H9 (cell line): ENCODE results near the gene NMRK1. TPM values are rescaled to one million over a fixed set of nuclear protein-coding genes. Genes with fewer than 3 reads are reported as not detected.

Experiments used
- DNase-seq: peaks from one replicate; pipeline ENCODE4 v3.0.0-alpha.2; 2017
- H2AFZ ChIP-seq: one replicate; pipeline ENCODE4 v1.6.1; 2013; ENCODE audit warnings: mild to moderate bottlenecking, low read length, control low read depth, moderate library complexity
- H2AK5ac ChIP-seq: 2 replicates; pipeline ENCODE4 v1.6.1; 2013; ENCODE audit warnings: low read length, control low read depth, mixed read lengths; ENCODE audit not compliant: insufficient read length
- H2BK120ac ChIP-seq: one replicate; pipeline ENCODE4 v1.6.1; 2013; ENCODE audit warnings: low read depth, mild to moderate bottlenecking, low read length, control low read depth, inconsistent platforms; ENCODE audit not compliant: poor library complexity, severe bottlenecking
- H2BK12ac ChIP-seq: 2 replicates; pipeline ENCODE4 v1.6.1; 2013; ENCODE audit warnings: low read length, control low read depth, mixed read lengths, low read depth; ENCODE audit not compliant: insufficient read length
- H2BK15ac ChIP-seq: 2 replicates; pipeline ENCODE4 v1.6.1; 2013; ENCODE audit warnings: low read depth, low read length, control low read depth
- H2BK20ac ChIP-seq: one replicate; pipeline ENCODE4 v1.6.1; 2013; ENCODE audit warnings: low read depth, mild to moderate bottlenecking, low read length, control low read depth, inconsistent platforms; ENCODE audit not compliant: poor library complexity, severe bottlenecking
- H2BK5ac ChIP-seq: 2 replicates; pipeline ENCODE4 v1.6.1; 2013; ENCODE audit warnings: low read length, control low read depth, mixed read lengths; ENCODE audit not compliant: insufficient read length
- H3K14ac ChIP-seq: 2 replicates; pipeline ENCODE4 v1.6.1; 2013; ENCODE audit warnings: low read length, control low read depth; ENCODE audit not compliant: insufficient read depth
- H3K18ac ChIP-seq: 2 replicates; pipeline ENCODE4 v1.6.1; 2013; ENCODE audit warnings: low read depth, mild to moderate bottlenecking, mixed read lengths, low read length, control low read depth; ENCODE audit not compliant: insufficient read length
- H3K23ac ChIP-seq: 2 replicates; pipeline ENCODE4 v1.6.1; 2013; ENCODE audit warnings: low read length, control low read depth, mixed read lengths, low read depth; ENCODE audit not compliant: insufficient read length
- H3K23me2 ChIP-seq: 2 replicates; pipeline ENCODE4 v1.6.1; 2013; ENCODE audit warnings: low read depth, mild to moderate bottlenecking, mixed read lengths, low read length, control low read depth; ENCODE audit not compliant: insufficient read length, poor library complexity, severe bottlenecking
- H3K27ac ChIP-seq: 2 replicates; pipeline ENCODE4 v1.5.1; 2013; ENCODE audit warnings: low read length, control low read depth, mixed read lengths, low read depth; ENCODE audit not compliant: insufficient read length
- H3K27me3 ChIP-seq: 2 replicates; pipeline ENCODE4 v1.6.1; 2013; ENCODE audit warnings: low read length, control low read depth, inconsistent platforms; ENCODE audit not compliant: insufficient read depth
- H3K4ac ChIP-seq: 2 replicates; pipeline ENCODE4 v1.6.1; 2013; ENCODE audit warnings: low read depth, mild to moderate bottlenecking, control low read depth, inconsistent platforms, low read length, moderate library complexity
- H3K4me1 ChIP-seq: 2 replicates; pipeline ENCODE4 v1.6.1; 2013; ENCODE audit warnings: low read length, control low read depth, inconsistent platforms; ENCODE audit not compliant: insufficient read depth
- H3K4me2 ChIP-seq: 2 replicates; pipeline ENCODE4 v1.6.1; 2013; ENCODE audit warnings: low read length, control low read depth, mixed read lengths; ENCODE audit not compliant: insufficient read length, insufficient read depth
- H3K56ac ChIP-seq: 2 replicates; pipeline ENCODE4 v1.6.1; 2013; ENCODE audit warnings: low read depth, mild to moderate bottlenecking, mixed read lengths, low read length, control low read depth; ENCODE audit not compliant: insufficient read length
- H3K79me1 ChIP-seq: 2 replicates; pipeline ENCODE4 v1.6.1; 2013; ENCODE audit warnings: low read depth, mild to moderate bottlenecking, moderate library complexity, low read length, control low read depth, inconsistent platforms; ENCODE audit not compliant: insufficient read depth, poor library complexity, severe bottlenecking
- H3K79me2 ChIP-seq: 2 replicates; pipeline ENCODE4 v1.6.1; 2013; ENCODE audit warnings: low read length, control low read depth, inconsistent platforms; ENCODE audit not compliant: insufficient read depth
- H3K9ac ChIP-seq: 2 replicates; pipeline ENCODE4 v1.6.1; 2013; ENCODE audit warnings: low read length, control low read depth, mixed read lengths; ENCODE audit not compliant: insufficient read length; ENCODE audit errors: extremely low read depth
- H3K9me3 ChIP-seq: one replicate; pipeline ENCODE4 v1.6.1; 2013; ENCODE audit warnings: low read depth, low read length, inconsistent platforms; ENCODE audit not compliant: control insufficient read depth
- H3T11ph ChIP-seq: one replicate; pipeline ENCODE4 v1.6.1; 2013; ENCODE audit warnings: mild to moderate bottlenecking, low read length, control low read depth, inconsistent platforms
- H4K20me1 ChIP-seq: one replicate; pipeline ENCODE4 v1.6.1; 2013; ENCODE audit not compliant: control insufficient read depth, insufficient read length, insufficient read depth
- H4K5ac ChIP-seq: 2 replicates; pipeline ENCODE4 v1.6.1; 2013; ENCODE audit warnings: low read depth, mild to moderate bottlenecking, mixed read lengths, low read length, control low read depth; ENCODE audit not compliant: insufficient read length
- H4K8ac ChIP-seq: replicated peaks from 2 replicates; pipeline ENCODE4 v1.6.1; 2013; ENCODE audit warnings: low read length, control low read depth, mixed read lengths, low read depth; ENCODE audit not compliant: insufficient read length
- H4K91ac ChIP-seq: 2 replicates; pipeline ENCODE4 v1.6.1; 2013; ENCODE audit warnings: low read depth, mild to moderate bottlenecking, moderate library complexity, mixed read lengths, low read length, control low read depth; ENCODE audit not compliant: insufficient read length
- H3K27ac Mint-ChIP-seq, 3 experiments: 2 replicates in 2 of 3; 3 replicates in 1 of 3; pipeline ENCODE4 v1.8.0; 2020 to 2021; ENCODE audit warnings: mixed read lengths in 3 of 3, mild to moderate bottlenecking in 1 of 3, moderate library complexity in 1 of 3
- H3K27me3 Mint-ChIP-seq: 2 replicates; pipeline ENCODE4 v1.8.0; 2021; ENCODE audit warnings: low read depth, mild to moderate bottlenecking, moderate library complexity, mixed read lengths
- H3K36me3 Mint-ChIP-seq, 3 experiments: 2 replicates in 2 of 3; 3 replicates in 1 of 3; pipeline ENCODE4 v1.8.0; 2020 to 2021; ENCODE audit warnings: low read depth in 3 of 3, mixed read lengths in 3 of 3; ENCODE audit not compliant: insufficient read depth in 1 of 3
- H3K4me1 Mint-ChIP-seq, 2 experiments: 2 replicates each; pipeline ENCODE4 v1.8.0; 2020; ENCODE audit warnings: mixed read lengths in 2 of 2
- H3K4me3 Mint-ChIP-seq, 2 experiments: 2 replicates in 1 of 2; 3 replicates in 1 of 2; pipeline ENCODE4 v1.8.0; 2020 to 2021; ENCODE audit warnings: mild to moderate bottlenecking in 2 of 2, mixed read lengths in 2 of 2, moderate library complexity in 1 of 2
- H3K9me3 Mint-ChIP-seq, 2 experiments: 2 replicates in 1 of 2; 3 replicates in 1 of 2; pipeline ENCODE4 v1.8.0; 2020; ENCODE audit warnings: mild to moderate bottlenecking in 2 of 2, mixed read lengths in 2 of 2, moderate library complexity in 1 of 2
- CTCF ChIP-seq: fragments of 200-600 bp; sonication (generic); conservative IDR thresholded peaks from 3 replicates; pipeline ENCODE4 v1.8.0; 2021; ENCODE audit warnings: antibody characterized with exemption, mild to moderate bottlenecking
- WGBS: extraction: QIAGEN DNeasy Blood & Tissue Kit; methylation state at CpG from one replicate; pipeline ENCODE4 v1.1.7; 2013; ENCODE audit warnings: missing lambda C conversion rate, low lambda C conversion rate, mixed read lengths; ENCODE audit not compliant: insufficient read length; ENCODE audit errors: extremely low coverage; 5-methylcytosine and 5-hydroxymethylcytosine counted together
- total RNA-seq: library from RNA; stranded (reverse); gene quantifications from 2 replicates; pipeline ENCODE4 v1.2.1, GENCODE V29; 2021

NMRK1 gene
- total RNA-seq, 1 experiment from 2014 or later, result 3.0 TPM

GRCh38 chr9:75108571-75108970, 20.6 kb upstream of the NMRK1 start:
- Histone ChIP-seq H2AFZ (no peak overlapping the region), H2AK5ac (no peak overlapping the region), H3K4me1 (no peaks in the 10 kb centered on the region), H3K56ac (no peak overlapping the region), H3K18ac (no peak overlapping the region), H3K27ac (no peak overlapping the region), H3K23me2 (no peaks in the 10 kb centered on the region), H4K8ac (no peak overlapping the region), H2BK20ac (no peak overlapping the region), H4K20me1 (no peaks in the 10 kb centered on the region), H2BK5ac (no peak overlapping the region), H3K27me3 (no peaks in the 10 kb centered on the region), H3K23ac (no peak overlapping the region), H3K79me2 (no peaks in the 10 kb centered on the region), H3K9ac (no peak overlapping the region), H2BK12ac (no peak overlapping the region), H3K9me3 (no peaks in the 10 kb centered on the region), H2BK120ac (no peak overlapping the region), H2BK15ac (no peak overlapping the region), H3T11ph (no peak overlapping the region), H3K14ac (no peak overlapping the region), H4K91ac (no peak overlapping the region), H4K5ac (no peak overlapping the region), H3K4me2 (no peak overlapping the region), H3K79me1 (no peaks in the 10 kb centered on the region), H3K4ac (no peak overlapping the region)
- H3K9me3 Mint-ChIP-seq, result no peaks in the 10 kb centered on the region
- H3K4me3 Mint-ChIP-seq, result no peak overlapping the region
- TF ChIP-seq CTCF, result no peak
- 0 out of 4 replicates have a peak, but pooled peaks cover 0 to 3% of the 10 kb centered on the region in 2 experiments for H3K4me1 Mint-ChIP-seq
- no peak for DNase-seq
- no peaks in the 10 kb centered on the region for H3K27me3 Mint-ChIP-seq
- H3K27ac Mint-ChIP-seq, result no peak overlapping the region; a peak in 1 of 7 replicates
- WGBS, result no CpG with 5 or more reads among the region's 4 CpGs
- no peaks in the 10 kb centered on the region for H3K36me3 Mint-ChIP-seq
